ENCODE results near the gene CRNKL1. TPM values are rescaled to one million over a fixed set of nuclear protein-coding genes. Genes with fewer than 3 reads are reported as not detected.

Gene CRNKL1
- total and polyA plus RNA-seq, 2 donors (not counting 1 experiment from before 2014, with no cell fraction given): 19.2 to 32.7 TPM

DNA sequence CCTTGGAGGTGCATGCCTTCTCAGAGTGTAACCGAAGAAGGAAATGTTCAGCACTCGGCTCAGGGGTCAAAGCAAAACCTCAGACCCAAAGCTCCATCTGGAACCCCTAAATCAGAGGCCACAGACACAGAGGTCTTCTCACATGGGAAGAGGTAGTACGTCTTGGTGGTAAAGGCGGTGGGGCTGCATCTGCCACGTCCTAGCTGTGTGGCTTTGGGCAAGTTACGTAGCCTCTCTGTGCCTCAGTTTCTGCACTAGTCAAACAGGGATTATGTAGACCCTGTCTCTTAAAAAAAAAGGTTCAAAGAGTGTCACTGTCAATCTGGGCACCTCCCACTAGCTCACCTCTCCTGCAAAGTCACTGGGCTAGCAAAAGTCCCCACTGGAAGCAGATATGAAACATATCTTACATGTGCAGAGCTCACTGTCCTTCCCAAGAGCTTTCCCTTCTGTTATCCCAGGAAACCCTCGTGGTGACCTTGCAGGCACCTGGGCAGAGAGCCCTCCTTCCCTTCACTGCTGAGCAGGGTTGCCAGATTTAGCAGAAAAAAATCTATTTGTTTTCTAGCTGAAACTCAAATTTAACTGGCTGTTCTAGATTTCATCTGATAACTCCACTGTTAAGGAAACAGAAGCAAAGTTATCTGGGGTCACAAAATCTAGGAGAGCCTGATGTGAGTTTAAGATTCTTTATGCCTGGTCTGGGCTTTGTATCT is 53.1 kb downstream of the CRNKL1 start:
- no peaks in the 10 kb centered on the region for H4K20me1 ChIP-seq (ENCODE audit: control insufficient read depth, extremely low read depth, insufficient read depth, low read length)
- H3K36me3 ChIP-seq (ENCODE audit: control insufficient read depth, insufficient read depth, low read length): peaks cover 17% of the 10 kb centered on the region
- no peak overlapping the region for H3K4me3 ChIP-seq (replicated peaks in 1 of 4; ENCODE audit: control extremely low read depth in 1 of 4, insufficient read depth in 1 of 4, low read depth in 3 of 4, low read length in 4 of 4)
- no peak for TF ChIP-seq EZH2 (IDR thresholded peaks at IDR 0.05; ENCODE audit: low read length, missing control alignments)
- TF ChIP-seq, protein P1, sequence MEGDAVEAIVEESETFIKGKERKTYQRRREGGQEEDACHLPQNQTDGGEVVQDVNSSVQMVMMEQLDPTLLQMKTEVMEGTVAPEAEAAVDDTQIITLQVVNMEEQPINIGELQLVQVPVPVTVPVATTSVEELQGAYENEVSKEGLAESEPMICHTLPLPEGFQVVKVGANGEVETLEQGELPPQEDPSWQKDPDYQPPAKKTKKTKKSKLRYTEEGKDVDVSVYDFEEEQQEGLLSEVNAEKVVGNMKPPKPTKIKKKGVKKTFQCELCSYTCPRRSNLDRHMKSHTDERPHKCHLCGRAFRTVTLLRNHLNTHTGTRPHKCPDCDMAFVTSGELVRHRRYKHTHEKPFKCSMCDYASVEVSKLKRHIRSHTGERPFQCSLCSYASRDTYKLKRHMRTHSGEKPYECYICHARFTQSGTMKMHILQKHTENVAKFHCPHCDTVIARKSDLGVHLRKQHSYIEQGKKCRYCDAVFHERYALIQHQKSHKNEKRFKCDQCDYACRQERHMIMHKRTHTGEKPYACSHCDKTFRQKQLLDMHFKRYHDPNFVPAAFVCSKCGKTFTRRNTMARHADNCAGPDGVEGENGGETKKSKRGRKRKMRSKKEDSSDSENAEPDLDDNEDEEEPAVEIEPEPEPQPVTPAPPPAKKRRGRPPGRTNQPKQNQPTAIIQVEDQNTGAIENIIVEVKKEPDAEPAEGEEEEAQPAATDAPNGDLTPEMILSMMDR (conservative IDR thresholded peaks at IDR 0.05 in 1 of 2, IDR thresholded peaks at IDR 0.05 in 1 of 2; ENCODE audit: low read depth in 1 of 2, low read length in 2 of 2): no peak
- peaks cover 23% of the 10 kb centered on the region for H3K4me1 ChIP-seq (ENCODE audit: control insufficient read depth, extremely low read depth, insufficient read depth, low read length)
- H3K9me3 ChIP-seq (ENCODE audit: control insufficient read depth, insufficient read depth, low read depth, low read length): no peaks in the 10 kb centered on the region
- H3K4me2 ChIP-seq (ENCODE audit: extremely low read depth, insufficient read depth, low read length): no peak overlapping the region
- H2AFZ ChIP-seq (ENCODE audit: low read length): no peak overlapping the region
- no peak for DNase-seq (ENCODE audit: low read depth in 2 of 2)
- H3K27me3 ChIP-seq (ENCODE audit: control insufficient read depth, insufficient read depth, low read length): no peaks in the 10 kb centered on the region
- H3K79me2 ChIP-seq (ENCODE audit: control insufficient read depth, insufficient read depth, low read length): peaks cover 13% of the 10 kb centered on the region
- H3K9ac ChIP-seq (ENCODE audit: insufficient read depth, low read length): no peak overlapping the region
- H3K27ac ChIP-seq (ENCODE audit: insufficient read depth, low read length): no peak overlapping the region

DNA sequence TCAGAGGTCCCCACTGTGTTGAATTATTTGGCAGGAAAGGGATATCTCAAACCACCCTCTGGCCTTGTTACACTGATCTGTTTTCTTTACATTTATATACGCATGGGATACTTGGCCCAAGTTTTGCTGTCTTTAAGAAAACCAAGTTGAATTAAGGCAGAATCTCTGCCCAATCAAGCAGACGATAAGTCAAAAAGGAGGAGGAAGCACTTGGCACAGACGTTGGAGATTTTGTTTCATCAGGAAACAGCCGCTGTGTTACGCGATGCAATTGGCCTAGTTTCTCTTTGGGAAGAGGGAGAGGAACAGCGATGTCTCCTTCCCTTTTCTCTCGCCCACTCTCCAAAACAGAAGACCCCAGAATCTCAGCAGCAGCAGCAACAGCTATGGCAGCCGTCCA is 55.3 kb downstream of the CRNKL1 start:
- Histone ChIP-seq H3K9ac (ENCODE audit: insufficient read depth, low read length) (no peak overlapping the region), H3K4me3 (replicated peaks in 1 of 4; ENCODE audit: control extremely low read depth in 1 of 4, insufficient read depth in 1 of 4, low read depth in 3 of 4, low read length in 4 of 4) (no peak overlapping the region), H4K20me1 (ENCODE audit: control insufficient read depth, extremely low read depth, insufficient read depth, low read length) (no peaks in the 10 kb centered on the region), H3K79me2 (ENCODE audit: control insufficient read depth, insufficient read depth, low read length) (peaks cover 15% of the 10 kb centered on the region), H3K27me3 (ENCODE audit: control insufficient read depth, insufficient read depth, low read length) (no peaks in the 10 kb centered on the region), H3K36me3 (ENCODE audit: control insufficient read depth, insufficient read depth, low read length) (peaks cover 17% of the 10 kb centered on the region), H3K27ac (ENCODE audit: insufficient read depth, low read length) (peak overlapping the region; percentile 28), H3K4me1 (ENCODE audit: control insufficient read depth, extremely low read depth, insufficient read depth, low read length) (peaks cover 25% of the 10 kb centered on the region), H3K9me3 (ENCODE audit: control insufficient read depth, insufficient read depth, low read depth, low read length) (no peaks in the 10 kb centered on the region), H3K4me2 (ENCODE audit: extremely low read depth, insufficient read depth, low read length) (no peak overlapping the region), H2AFZ (ENCODE audit: low read length) (no peak overlapping the region)
- no peak for TF ChIP-seq EZH2 (IDR thresholded peaks at IDR 0.05; ENCODE audit: low read length, missing control alignments)
- TF ChIP-seq, protein P1 (conservative IDR thresholded peaks at IDR 0.05 in 1 of 2, IDR thresholded peaks at IDR 0.05 in 1 of 2; ENCODE audit: low read depth in 1 of 2, low read length in 2 of 2): no peak
- DNase-seq (ENCODE audit: low read depth in 2 of 2): peak in 1 of 2 donors; percentile 55

DNA sequence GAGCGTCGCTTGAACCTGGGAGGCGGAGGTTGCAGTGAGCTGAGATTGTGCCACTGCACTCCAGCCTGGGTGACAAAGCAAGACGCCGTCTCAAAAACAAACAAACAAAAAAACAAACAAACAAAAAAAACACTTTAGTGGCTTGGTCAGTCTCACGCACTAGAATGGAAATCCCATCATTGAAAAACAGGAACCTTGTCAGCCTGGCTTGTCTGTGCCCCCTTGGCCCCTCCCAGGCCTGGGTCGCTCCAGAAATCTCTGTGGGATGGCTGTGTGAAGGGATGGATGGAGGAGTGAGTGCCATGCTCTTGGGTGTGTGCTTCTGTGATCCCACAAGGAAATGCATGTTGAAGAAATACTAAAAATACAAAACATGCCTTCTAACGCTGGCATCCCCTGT is 56.0 kb downstream of the CRNKL1 start:
- Histone ChIP-seq H3K4me1 (ENCODE audit: control insufficient read depth, extremely low read depth, insufficient read depth, low read length) (peaks cover 30% of the 10 kb centered on the region), H3K9ac (ENCODE audit: insufficient read depth, low read length) (no peak overlapping the region), H2AFZ (ENCODE audit: low read length) (no peak overlapping the region), H3K4me3 (replicated peaks in 1 of 4; ENCODE audit: control extremely low read depth in 1 of 4, insufficient read depth in 1 of 4, low read depth in 3 of 4, low read length in 4 of 4) (no peak overlapping the region), H3K79me2 (ENCODE audit: control insufficient read depth, insufficient read depth, low read length) (peaks cover 20% of the 10 kb centered on the region), H3K4me2 (ENCODE audit: extremely low read depth, insufficient read depth, low read length) (no peak overlapping the region), H3K27ac (ENCODE audit: insufficient read depth, low read length) (no peak overlapping the region), H3K27me3 (ENCODE audit: control insufficient read depth, insufficient read depth, low read length) (no peaks in the 10 kb centered on the region), H4K20me1 (ENCODE audit: control insufficient read depth, extremely low read depth, insufficient read depth, low read length) (no peaks in the 10 kb centered on the region), H3K36me3 (ENCODE audit: control insufficient read depth, insufficient read depth, low read length) (peaks cover 17% of the 10 kb centered on the region), H3K9me3 (ENCODE audit: control insufficient read depth, insufficient read depth, low read depth, low read length) (no peaks in the 10 kb centered on the region)
- no peak for TF ChIP-seq EZH2 (IDR thresholded peaks at IDR 0.05; ENCODE audit: low read length, missing control alignments)
- TF ChIP-seq, protein P1 (conservative IDR thresholded peaks at IDR 0.05 in 1 of 2, IDR thresholded peaks at IDR 0.05 in 1 of 2; ENCODE audit: low read depth in 1 of 2, low read length in 2 of 2): no peak
- no peak for DNase-seq (ENCODE audit: low read depth in 2 of 2)
